ENCODE measurements around the gene UTP20.
"Not testable (repeated sequence)": the region's sequence is repeated elsewhere in the genome, so short reads cannot be mapped to it uniquely, and the experiment has no call there.

UTP20 gene

DNA sequence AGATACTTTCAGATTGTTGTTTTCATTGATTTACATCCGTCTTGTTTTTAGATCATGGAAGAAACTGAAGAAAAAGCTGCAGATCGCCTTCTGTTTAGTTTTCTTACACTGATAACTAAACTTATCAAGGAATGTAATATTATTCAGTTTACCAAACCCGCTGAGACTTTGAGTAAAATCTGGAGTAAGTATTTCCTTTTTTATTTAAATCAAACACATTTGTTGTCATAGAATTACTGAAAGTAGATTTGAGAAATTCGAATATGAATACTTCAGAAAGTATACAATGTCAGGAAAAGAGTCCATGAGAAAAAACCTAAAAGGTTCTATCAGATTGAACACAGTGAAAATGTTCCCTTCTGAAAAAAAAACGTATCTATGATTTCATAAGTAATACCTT lies 95.7 kb downstream of the UTP20 start:
- no peak overlapping the region for H3K23ac ChIP-seq (ENCODE audit: low read length)
- no peak overlapping the region for H3K9ac ChIP-seq (ENCODE audit: low read length)
- DNase-seq = no peak
- H3K4me3 ChIP-seq (ENCODE audit: low read length) = no peak overlapping the region
- no peak overlapping the region for H2AK5ac ChIP-seq (ENCODE audit: low read length)
- no peaks in the 10 kb centered on the region for H3K27me3 ChIP-seq (ENCODE audit: insufficient read depth, low read length, poor library complexity)
- no peak overlapping the region for H3K4ac ChIP-seq (ENCODE audit: low read depth, low read length)
- H3K79me2 ChIP-seq (ENCODE audit: control insufficient read depth, insufficient read depth, low read length) = no peaks in the 10 kb centered on the region
- H4K8ac ChIP-seq (ENCODE audit: low read depth, low read length) = no peak overlapping the region
- H3K27ac ChIP-seq (ENCODE audit: low read depth, low read length) = no peak overlapping the region
- H2BK120ac ChIP-seq (ENCODE audit: low read depth, low read length) = no peak overlapping the region
- no peak overlapping the region for H4K5ac ChIP-seq (ENCODE audit: low read length)
- H2BK15ac ChIP-seq (replicated peaks; ENCODE audit: low read depth) = no peak overlapping the region
- no peaks in the 10 kb centered on the region for H3K79me1 ChIP-seq (ENCODE audit: low read length)
- peaks cover 12% of the 10 kb centered on the region for H3K36me3 ChIP-seq (ENCODE audit: control insufficient read depth, insufficient read depth, low read length)
- no CpG with 5 or more reads among the region's 5 CpGs for WGBS (ENCODE audit: extremely low coverage, insufficient coverage, low lambda C conversion rate)
- H2BK5ac ChIP-seq (ENCODE audit: low read length) = no peak overlapping the region
- H3K56ac ChIP-seq (ENCODE audit: low read length) = no peak overlapping the region
- no peak overlapping the region for H3K4me2 ChIP-seq (ENCODE audit: low read length)
- no peaks in the 10 kb centered on the region for H3K4me1 ChIP-seq (ENCODE audit: control insufficient read depth, low read depth, low read length)
- no peak overlapping the region for H3K18ac ChIP-seq (ENCODE audit: low read length)

DNA sequence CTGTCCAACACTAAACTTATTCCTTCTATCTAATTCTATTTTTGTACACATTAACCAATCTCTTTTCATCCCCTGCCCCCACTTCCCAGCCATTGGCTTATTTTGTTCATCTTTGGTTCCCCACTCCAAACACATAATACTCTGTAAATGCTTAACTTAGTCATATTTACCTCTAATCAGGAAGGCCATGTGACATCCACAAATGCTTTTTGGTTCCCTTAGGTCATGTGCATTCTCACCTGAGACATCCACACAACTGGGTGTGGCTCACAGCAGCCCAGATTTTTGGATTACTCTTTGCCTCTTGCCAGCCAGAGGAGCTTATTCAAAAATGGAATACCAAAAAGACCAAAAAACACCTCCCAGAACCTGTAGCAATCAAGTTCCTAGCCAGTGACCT lies 99.2 kb downstream of the UTP20 start:
- Histone ChIP-seq H2AK5ac (ENCODE audit: low read length) (no peak overlapping the region), H3K79me1 (ENCODE audit: low read length) (no peaks in the 10 kb centered on the region), H2BK120ac (ENCODE audit: low read depth, low read length) (no peak overlapping the region), H3K18ac (ENCODE audit: low read length) (no peak overlapping the region), H2BK5ac (ENCODE audit: low read length) (no peak overlapping the region), H3K4me1 (ENCODE audit: control insufficient read depth, low read depth, low read length) (no peaks in the 10 kb centered on the region), H3K36me3 (ENCODE audit: control insufficient read depth, insufficient read depth, low read length) (peaks cover 8% of the 10 kb centered on the region), H3K27me3 (ENCODE audit: insufficient read depth, low read length, poor library complexity) (no peaks in the 10 kb centered on the region), H3K27ac (ENCODE audit: low read depth, low read length) (no peak overlapping the region), H2BK15ac (replicated peaks; ENCODE audit: low read depth) (no peak overlapping the region), H3K23ac (ENCODE audit: low read length) (no peak overlapping the region), H3K56ac (ENCODE audit: low read length) (no peak overlapping the region), H3K9ac (ENCODE audit: low read length) (no peak overlapping the region), H4K5ac (ENCODE audit: low read length) (no peak overlapping the region), H3K79me2 (ENCODE audit: control insufficient read depth, insufficient read depth, low read length) (no peaks in the 10 kb centered on the region), H3K4me3 (ENCODE audit: low read length) (no peak overlapping the region), H3K4me2 (ENCODE audit: low read length) (no peak overlapping the region), H3K4ac (ENCODE audit: low read depth, low read length) (no peak overlapping the region), H4K8ac (ENCODE audit: low read depth, low read length) (no peak overlapping the region)
- no peak for DNase-seq

- not testable (repeated sequence) for H3K23ac ChIP-seq (ENCODE audit: low read length); H3K4me3 ChIP-seq (ENCODE audit: low read length); H2BK120ac ChIP-seq (ENCODE audit: low read depth, low read length); H3K27me3 ChIP-seq (ENCODE audit: insufficient read depth, low read length, poor library complexity); H3K4me2 ChIP-seq (ENCODE audit: low read length); H3K27ac ChIP-seq (ENCODE audit: low read depth, low read length); H3K9ac ChIP-seq (ENCODE audit: low read length); H4K5ac ChIP-seq (ENCODE audit: low read length); H3K79me2 ChIP-seq (ENCODE audit: control insufficient read depth, insufficient read depth, low read length); H3K18ac ChIP-seq (ENCODE audit: low read length); DNase-seq; H3K56ac ChIP-seq (ENCODE audit: low read length); H2AK5ac ChIP-seq (ENCODE audit: low read length); H3K4ac ChIP-seq (ENCODE audit: low read depth, low read length); H3K36me3 ChIP-seq (ENCODE audit: control insufficient read depth, insufficient read depth, low read length); H4K8ac ChIP-seq (ENCODE audit: low read depth, low read length); H3K4me1 ChIP-seq (ENCODE audit: control insufficient read depth, low read depth, low read length); H2BK5ac ChIP-seq (ENCODE audit: low read length); H3K79me1 ChIP-seq (ENCODE audit: low read length); H2BK15ac ChIP-seq (replicated peaks; ENCODE audit: low read depth)
- no CpG with 5 or more reads among the region's 3 CpGs for WGBS (ENCODE audit: extremely low coverage, insufficient coverage, low lambda C conversion rate)
These were observed 111.3 kb downstream of the UTP20 start for GRCh38 chr12:101391181-101391580.

GRCh38 chr12:101407049-101407435 lies 127.1 kb downstream of the UTP20 start:
- H2BK15ac ChIP-seq (replicated peaks; ENCODE audit: low read depth) = no peak overlapping the region
- peak overlapping the region; percentile 95 for H3K4me3 ChIP-seq (ENCODE audit: low read length)
- H3K56ac ChIP-seq (ENCODE audit: low read length) = peak overlapping the region; percentile 92
- H3K79me2 ChIP-seq (ENCODE audit: control insufficient read depth, insufficient read depth, low read length) = peaks cover 18% of the 10 kb centered on the region
- no peaks in the 10 kb centered on the region for H3K27me3 ChIP-seq (ENCODE audit: insufficient read depth, low read length, poor library complexity)
- H4K5ac ChIP-seq (ENCODE audit: low read length) = no peak overlapping the region
- peaks cover 6% of the 10 kb centered on the region for H3K79me1 ChIP-seq (ENCODE audit: low read length)
- H2AK5ac ChIP-seq (ENCODE audit: low read length) = no peak overlapping the region
- H3K4me2 ChIP-seq (ENCODE audit: low read length) = peak overlapping the region; percentile 91
- H3K18ac ChIP-seq (ENCODE audit: low read length) = no peak overlapping the region
- peak overlapping the region; percentile 56 for H3K27ac ChIP-seq (ENCODE audit: low read depth, low read length)
- WGBS (ENCODE audit: extremely low coverage, insufficient coverage, low lambda C conversion rate) = no CpG with 5 or more reads among the region's 18 CpGs
- no peak for DNase-seq
- H3K9ac ChIP-seq (ENCODE audit: low read length) = peak overlapping the region; percentile 89
- no peak overlapping the region for H3K23ac ChIP-seq (ENCODE audit: low read length)
- no peak overlapping the region for H2BK120ac ChIP-seq (ENCODE audit: low read depth, low read length)
- no peak overlapping the region for H3K4ac ChIP-seq (ENCODE audit: low read depth, low read length)
- no peaks in the 10 kb centered on the region for H3K36me3 ChIP-seq (ENCODE audit: control insufficient read depth, insufficient read depth, low read length)
- H2BK5ac ChIP-seq (ENCODE audit: low read length) = no peak overlapping the region
- no peaks in the 10 kb centered on the region for H3K4me1 ChIP-seq (ENCODE audit: control insufficient read depth, low read depth, low read length)
- no peak overlapping the region for H4K8ac ChIP-seq (ENCODE audit: low read depth, low read length)

- H3K4me2 ChIP-seq (ENCODE audit: low read length) = peak within 1 kb of the TSS; percentile 91
- H3K4me3 ChIP-seq (ENCODE audit: low read length) = peak within 1 kb of the TSS; percentile 95
- H3K18ac ChIP-seq (ENCODE audit: low read length) = peak within 1 kb of the TSS; percentile 96
- H3K4me1 ChIP-seq (ENCODE audit: control insufficient read depth, low read depth, low read length) = no peaks in the 10 kb centered on the region
- H3K36me3 ChIP-seq (ENCODE audit: control insufficient read depth, insufficient read depth, low read length) = no peaks in the 10 kb centered on the region
- no peak within 1 kb of the TSS for H2BK15ac ChIP-seq (replicated peaks; ENCODE audit: low read depth)
- H3K4ac ChIP-seq (ENCODE audit: low read depth, low read length) = peak within 1 kb of the TSS; percentile 94
- peak within 1 kb of the TSS; percentile 78 for H4K5ac ChIP-seq (ENCODE audit: low read length)
- peak; percentile 90 for DNase-seq
- no peak within 1 kb of the TSS for H4K8ac ChIP-seq (ENCODE audit: low read depth, low read length)
- no peak within 1 kb of the TSS for H2BK120ac ChIP-seq (ENCODE audit: low read depth, low read length)
- no peak within 1 kb of the TSS for H2AK5ac ChIP-seq (ENCODE audit: low read length)
- peak within 1 kb of the TSS; percentile 56 for H3K27ac ChIP-seq (ENCODE audit: low read depth, low read length)
- peak within 1 kb of the TSS; percentile 92 for H3K56ac ChIP-seq (ENCODE audit: low read length)
- peaks cover 18% of the 10 kb centered on the region for H3K79me2 ChIP-seq (ENCODE audit: control insufficient read depth, insufficient read depth, low read length)
- H3K79me1 ChIP-seq (ENCODE audit: low read length) = peaks cover 6% of the 10 kb centered on the region
- no CpG with 5 or more reads among the region's 71 CpGs for WGBS (ENCODE audit: extremely low coverage, insufficient coverage, low lambda C conversion rate)
- no peak within 1 kb of the TSS for H3K23ac ChIP-seq (ENCODE audit: low read length)
- peak within 1 kb of the TSS; percentile 89 for H3K9ac ChIP-seq (ENCODE audit: low read length)
- H3K27me3 ChIP-seq (ENCODE audit: insufficient read depth, low read length, poor library complexity) = no peaks in the 10 kb centered on the region
- no peak within 1 kb of the TSS for H2BK5ac ChIP-seq (ENCODE audit: low read length)
These were observed 127.8 kb downstream of the UTP20 start, which contains the start of gene ARL1 for GRCh38 chr12:101407436-101408345. Gene ARL1 (minus strand): TSS chr12:101407772. CDS start chr12:101407645, 127 bp downstream.

Data from mesendoderm (in vitro differentiated cells).